Sigmoid colon (tissue), 3 donors: ENCODE measurements around the gene CC2D2A.

Experiments used
- POLR2A ChIP-seq, 2 donors: fragments of 450-650 bp; IDR thresholded peaks; one replicate each; pipeline ENCODE4 v1.6.1; 2016; ENCODE audit warnings: antibody characterized with exemption in 2 of 2, mild to moderate bottlenecking in 2 of 2, moderate library complexity in 2 of 2
- TF ChIP-seq, protein P1 (sequence below), 4 experiments: fragments of 450-650 bp in 3 of 4; fragments of 200-600 bp in 1 of 4; IDR thresholded peaks; one replicate each; pipeline ENCODE4 v1.5.1; 2016 to 2019; ENCODE audit warnings: antibody characterized with exemption in 4 of 4, mild to moderate bottlenecking in 3 of 4, moderate library complexity in 2 of 4

DNA sequence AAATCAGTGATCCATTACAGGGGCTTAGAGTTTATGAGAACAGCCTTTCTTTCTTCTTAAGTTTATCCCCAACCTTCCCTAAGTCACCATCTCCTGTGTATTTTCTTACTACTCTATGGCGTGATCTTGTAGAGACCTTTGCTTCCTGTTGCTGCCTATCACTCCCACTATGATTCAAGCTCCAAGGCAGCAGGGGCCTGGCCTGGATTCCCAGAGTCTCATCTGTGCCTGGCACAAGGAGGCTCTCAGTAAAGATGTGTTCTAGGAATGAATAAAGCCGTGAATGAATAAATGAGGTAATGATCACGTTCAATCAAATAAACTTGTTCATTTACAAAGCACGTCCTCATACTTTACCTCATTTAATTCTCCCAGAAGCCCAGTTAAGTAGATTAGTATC lies 45.4 kb downstream of the CC2D2A start:
- TF ChIP-seq, protein P1, sequence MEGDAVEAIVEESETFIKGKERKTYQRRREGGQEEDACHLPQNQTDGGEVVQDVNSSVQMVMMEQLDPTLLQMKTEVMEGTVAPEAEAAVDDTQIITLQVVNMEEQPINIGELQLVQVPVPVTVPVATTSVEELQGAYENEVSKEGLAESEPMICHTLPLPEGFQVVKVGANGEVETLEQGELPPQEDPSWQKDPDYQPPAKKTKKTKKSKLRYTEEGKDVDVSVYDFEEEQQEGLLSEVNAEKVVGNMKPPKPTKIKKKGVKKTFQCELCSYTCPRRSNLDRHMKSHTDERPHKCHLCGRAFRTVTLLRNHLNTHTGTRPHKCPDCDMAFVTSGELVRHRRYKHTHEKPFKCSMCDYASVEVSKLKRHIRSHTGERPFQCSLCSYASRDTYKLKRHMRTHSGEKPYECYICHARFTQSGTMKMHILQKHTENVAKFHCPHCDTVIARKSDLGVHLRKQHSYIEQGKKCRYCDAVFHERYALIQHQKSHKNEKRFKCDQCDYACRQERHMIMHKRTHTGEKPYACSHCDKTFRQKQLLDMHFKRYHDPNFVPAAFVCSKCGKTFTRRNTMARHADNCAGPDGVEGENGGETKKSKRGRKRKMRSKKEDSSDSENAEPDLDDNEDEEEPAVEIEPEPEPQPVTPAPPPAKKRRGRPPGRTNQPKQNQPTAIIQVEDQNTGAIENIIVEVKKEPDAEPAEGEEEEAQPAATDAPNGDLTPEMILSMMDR (IDR thresholded peaks at IDR 0.05): no peak
- no peak for TF ChIP-seq POLR2A (IDR thresholded peaks at IDR 0.05)
